OCI-LY7 (cell line): Measurements from ENCODE around the gene RAB8B.

Experiments
- EZH2phosphoT487 ChIP-seq: fragments of 200-600 bp; sonication (generic); IDR thresholded peaks from 2 replicates; pipeline ENCODE4 v1.6.1; 2018; ENCODE audit warnings: low read depth, borderline replicate concordance, mild to moderate bottlenecking, mixed run types, antibody characterized with exemption, low read length, moderate library complexity, mixed read lengths
- TF ChIP-seq, protein P1 (sequence below): fragments of 200-600 bp; sonication (generic); conservative IDR thresholded peaks from 2 replicates; pipeline ENCODE4 v1.5.1; 2014; ENCODE audit warnings: mild to moderate bottlenecking, antibody characterized with exemption, low read length, moderate library complexity, mixed read lengths

DNA sequence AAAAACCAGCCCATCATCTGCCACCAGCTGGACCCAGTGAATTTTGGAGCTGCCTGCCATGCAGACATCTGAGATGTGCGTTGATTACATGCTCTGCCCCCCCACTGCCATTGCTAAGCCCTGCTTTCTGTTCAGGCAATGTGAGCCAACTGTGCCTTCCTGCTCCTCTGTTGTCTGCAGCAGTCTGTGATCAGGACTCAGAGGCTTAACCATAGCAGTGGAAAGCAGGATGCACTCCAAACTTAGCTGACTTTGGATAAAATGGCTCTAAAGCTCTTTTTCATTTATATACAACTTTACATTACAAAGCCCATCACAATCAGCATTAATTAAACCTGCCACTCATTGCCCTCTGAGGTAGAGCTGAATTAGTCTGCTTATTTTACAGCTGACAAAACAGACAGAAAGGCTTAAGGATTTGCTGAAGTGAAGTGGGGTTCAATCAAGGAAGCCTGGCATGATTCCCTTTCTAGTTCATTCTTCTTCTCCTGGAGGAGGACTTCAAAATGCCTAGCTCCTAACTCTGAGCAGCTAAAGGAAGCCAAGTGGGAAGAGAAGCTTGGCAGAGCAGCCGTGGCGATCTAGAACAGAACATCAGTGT, 16.5 kb upstream of the RAB8B start:
- TF ChIP-seq, protein P1, sequence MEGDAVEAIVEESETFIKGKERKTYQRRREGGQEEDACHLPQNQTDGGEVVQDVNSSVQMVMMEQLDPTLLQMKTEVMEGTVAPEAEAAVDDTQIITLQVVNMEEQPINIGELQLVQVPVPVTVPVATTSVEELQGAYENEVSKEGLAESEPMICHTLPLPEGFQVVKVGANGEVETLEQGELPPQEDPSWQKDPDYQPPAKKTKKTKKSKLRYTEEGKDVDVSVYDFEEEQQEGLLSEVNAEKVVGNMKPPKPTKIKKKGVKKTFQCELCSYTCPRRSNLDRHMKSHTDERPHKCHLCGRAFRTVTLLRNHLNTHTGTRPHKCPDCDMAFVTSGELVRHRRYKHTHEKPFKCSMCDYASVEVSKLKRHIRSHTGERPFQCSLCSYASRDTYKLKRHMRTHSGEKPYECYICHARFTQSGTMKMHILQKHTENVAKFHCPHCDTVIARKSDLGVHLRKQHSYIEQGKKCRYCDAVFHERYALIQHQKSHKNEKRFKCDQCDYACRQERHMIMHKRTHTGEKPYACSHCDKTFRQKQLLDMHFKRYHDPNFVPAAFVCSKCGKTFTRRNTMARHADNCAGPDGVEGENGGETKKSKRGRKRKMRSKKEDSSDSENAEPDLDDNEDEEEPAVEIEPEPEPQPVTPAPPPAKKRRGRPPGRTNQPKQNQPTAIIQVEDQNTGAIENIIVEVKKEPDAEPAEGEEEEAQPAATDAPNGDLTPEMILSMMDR, result no peak
- no peak for TF ChIP-seq EZH2phosphoT487
